Progenitor cell of endocrine pancreas (in vitro differentiated cells): ENCODE data around the gene ZSCAN23. TPM values are rescaled to one million over a fixed set of nuclear protein-coding genes. Genes with fewer than 3 reads are reported as not detected.
A peak's percentile ranks its signal among the peaks of the same experiment; 100 is the strongest.
"Not testable (repeated sequence)": the region's sequence is repeated elsewhere in the genome, so short reads cannot be mapped to it uniquely, and the experiment has no call there.

Experiments
- DNase-seq: peaks from one replicate; pipeline ENCODE4 v3.0.0; 2021; ENCODE audit warnings: low spot score; ENCODE audit not compliant: unreplicated experiment
- H3K27ac Mint-ChIP-seq: 2 replicates; pipeline ENCODE4 v1.8.0; 2021; ENCODE audit warnings: mild to moderate bottlenecking, moderate library complexity, mixed read lengths
- H3K27me3 Mint-ChIP-seq: 2 replicates; pipeline ENCODE4 v1.8.0; 2021; ENCODE audit warnings: mixed read lengths
- H3K36me3 Mint-ChIP-seq: 2 replicates; pipeline ENCODE4 v1.8.0; 2022; ENCODE audit warnings: mixed read lengths; ENCODE audit not compliant: insufficient read depth
- H3K4me1 Mint-ChIP-seq: 2 replicates; pipeline ENCODE4 v1.8.0; 2021; ENCODE audit warnings: low read depth, mixed read lengths
- H3K4me3 Mint-ChIP-seq: 2 replicates; pipeline ENCODE4 v1.8.0; 2021; ENCODE audit warnings: low read depth, mild to moderate bottlenecking, moderate library complexity, mixed read lengths
- H3K9me3 Mint-ChIP-seq: 2 replicates; pipeline ENCODE4 v1.8.0; 2021; ENCODE audit warnings: low read depth, mixed read lengths
- CTCF ChIP-seq: fragments of 200-600 bp; sonication (generic); IDR thresholded peaks from one replicate; pipeline ENCODE4 v1.5.0; 2021; ENCODE audit warnings: antibody characterized with exemption, mild to moderate bottlenecking; ENCODE audit not compliant: unreplicated experiment
- total RNA-seq: library from RNA; stranded (reverse); gene quantifications from 2 replicates; pipeline ENCODE4 v1.2.1, GENCODE V29; 2021

ZSCAN23 gene
- total RNA-seq, 1 donor from 2014 or later: 22.6 TPM

- Mint-ChIP-seq H3K4me1 (no peaks in the 10 kb centered on the region), H3K36me3 (no peaks in the 10 kb centered on the region), H3K27ac (no peak overlapping the region), H3K27me3 (peaks cover 20% of the 10 kb centered on the region), H3K4me3 (peak overlapping the region; percentile 62), H3K9me3 (no peaks in the 10 kb centered on the region)
- TF ChIP-seq CTCF: no peak
- no peak for DNase-seq
These were observed 31.3 kb upstream of the ZSCAN23 start for GRCh38 chr6:28474441-28475219.

GRCh38 chr6:28469153-28469745, 26.0 kb upstream of the ZSCAN23 start:
- not testable (repeated sequence) for H3K27me3 Mint-ChIP-seq, H3K27ac Mint-ChIP-seq, H3K4me3 Mint-ChIP-seq, DNase-seq, H3K4me1 Mint-ChIP-seq, H3K9me3 Mint-ChIP-seq, H3K36me3 Mint-ChIP-seq

GRCh38 chr6:28468056-28468455, 24.8 kb upstream of the ZSCAN23 start:
- no peak for TF ChIP-seq CTCF
- H3K4me3 Mint-ChIP-seq: no peak overlapping the region
- H3K4me1 Mint-ChIP-seq: no peaks in the 10 kb centered on the region
- peaks cover 8% of the 10 kb centered on the region for H3K9me3 Mint-ChIP-seq
- no peaks in the 10 kb centered on the region for H3K36me3 Mint-ChIP-seq
- H3K27me3 Mint-ChIP-seq: peaks cover 4% of the 10 kb centered on the region
- no peak overlapping the region for H3K27ac Mint-ChIP-seq
- DNase-seq: no peak

- Mint-ChIP-seq H3K9me3 (no peaks in the 10 kb centered on the region), H3K36me3 (no peaks in the 10 kb centered on the region), H3K27me3 (peaks cover 4% of the 10 kb centered on the region), H3K4me1 (no peaks in the 10 kb centered on the region), H3K27ac (no peak overlapping the region), H3K4me3 (no peak overlapping the region)
- no peak for TF ChIP-seq CTCF
- no peak for DNase-seq
These were observed 19.1 kb upstream of the ZSCAN23 start for GRCh38 chr6:28462401-28462800.

- Mint-ChIP-seq H3K27ac (no peak overlapping the region), H3K27me3 (peaks cover 2% of the 10 kb centered on the region), H3K4me1 (no peaks in the 10 kb centered on the region), H3K4me3 (no peak overlapping the region), H3K9me3 (no peaks in the 10 kb centered on the region), H3K36me3 (no peaks in the 10 kb centered on the region)
- DNase-seq: no peak
- TF ChIP-seq CTCF: no peak
These were observed 15.3 kb upstream of the ZSCAN23 start for GRCh38 chr6:28458568-28458967.

GRCh38 chr6:28449056-28449455, 5.8 kb upstream of the ZSCAN23 start:
- H3K27ac Mint-ChIP-seq: no peak overlapping the region
- no peak for DNase-seq
- H3K36me3 Mint-ChIP-seq: no peaks in the 10 kb centered on the region
- peaks cover 7% of the 10 kb centered on the region for H3K4me1 Mint-ChIP-seq
- H3K4me3 Mint-ChIP-seq: no peak overlapping the region
- no peak for TF ChIP-seq CTCF
- peaks cover 3% of the 10 kb centered on the region for H3K9me3 Mint-ChIP-seq
- H3K27me3 Mint-ChIP-seq: no peaks in the 10 kb centered on the region

- not testable (repeated sequence) for H3K9me3 Mint-ChIP-seq, H3K27ac Mint-ChIP-seq, DNase-seq, H3K36me3 Mint-ChIP-seq, H3K27me3 Mint-ChIP-seq
- peak overlapping the region; percentile 87 for H3K4me3 Mint-ChIP-seq
- peaks cover 10% of the 10 kb centered on the region for H3K4me1 Mint-ChIP-seq
These were observed 4.2 kb upstream of the ZSCAN23 start for GRCh38 chr6:28447512-28447906.
